GM12878 (cell line): ENCODE results near the gene ATP2C2. TPM values are rescaled to one million over a fixed set of nuclear protein-coding genes. Genes with fewer than 3 reads are reported as not detected.

Experiments
- ATAC-seq: fragments of 200-7000 bp; cut with Tn5 transposase; 3 replicates; pipeline ENCODE4 v1.9.1; 2020; ENCODE audit warnings: mild to moderate bottlenecking, moderate library complexity
- BruUV-seq: library from RNA; stranded (reverse); fragments of 400-500 nt; replicated peaks from 2 replicates; lab custom pipeline; 2021; lab: Mats Ljungman, UMichigan
- CTCF ChIA-PET: fragments of 300-600 bp; sonication (Branson Sonifier 250); formaldehyde crosslinking; extraction: SDS; loops from one replicate; lab custom pipeline; 2021; ENCODE audit warnings: inconsistent platforms; lab: Yijun Ruan, JAX
- POLR2A ChIA-PET: fragments of 350-600 bp; formaldehyde crosslinking; extraction: SDS; loops from one replicate; lab custom pipeline; 2021; ENCODE audit warnings: inconsistent platforms; lab: Charles Lee
- RAD21 ChIA-PET: fragments of 300-600 bp; sonication (Branson Sonifier 250); formaldehyde crosslinking; loops from one replicate; lab custom pipeline; 2023; ENCODE audit warnings: antibody characterized with exemption; ENCODE audit not compliant: unreplicated experiment; lab: Charles Lee
- SMC1A ChIA-PET: fragments of 300-600 bp; sonication (Branson Sonifier 250); formaldehyde crosslinking; loops from one replicate; lab custom pipeline; 2023; ENCODE audit not compliant: unreplicated experiment, uncharacterized antibody; lab: Charles Lee
- DNase-seq: peaks from one replicate; pipeline ENCODE4 v3.0.0-alpha.2; 2011; ENCODE audit warnings: low read depth, low spot score
- FAIRE-seq: peaks from 3 replicates; lab custom pipeline; 2011; peaks lifted over from hg19 to GRCh38; lab: Jason Lieb, UNC
- H2AFZ ChIP-seq: 2 replicates; pipeline ENCODE4 v1.6.0; 2011; ENCODE audit warnings: low read depth, low read length, control low read depth; ENCODE audit not compliant: control insufficient read depth
- H3K27ac ChIP-seq: 2 replicates; pipeline ENCODE4 v1.5.1; 2011; ENCODE audit warnings: control low read depth; ENCODE audit not compliant: control insufficient read depth, insufficient read depth
- H3K27me3 ChIP-seq, 2 experiments: replicated peaks in 1 of 2; 2 replicates each; pipeline versions ENCODE4 v1.6.0 to v1.6.1; 2011; ENCODE audit warnings: low read length in 1 of 2; ENCODE audit not compliant: control insufficient read depth in 2 of 2, insufficient read depth in 2 of 2
- H3K36me3 ChIP-seq, 2 experiments: 2 replicates each; pipeline ENCODE4 v1.5.1; 2011; ENCODE audit warnings: low read length in 1 of 2; ENCODE audit not compliant: control insufficient read depth in 2 of 2, insufficient read depth in 2 of 2
- H3K4me1 ChIP-seq: 2 replicates; pipeline ENCODE4 v1.6.1; 2011; ENCODE audit warnings: mild to moderate bottlenecking, low read length, moderate library complexity, mixed read lengths; ENCODE audit not compliant: control insufficient read depth, insufficient read depth
- H3K4me2 ChIP-seq: 2 replicates; pipeline ENCODE4 v1.6.0; 2011; ENCODE audit warnings: control low read depth; ENCODE audit not compliant: control insufficient read depth, insufficient read depth
- H3K4me3 ChIP-seq: fragments of 200-600 bp; sonication (generic); 2 replicates; pipeline ENCODE4 v1.5.1; 2016
- H3K79me2 ChIP-seq: 2 replicates; pipeline ENCODE4 v1.6.0; 2011; ENCODE audit warnings: low read length; ENCODE audit not compliant: control insufficient read depth, insufficient read depth
- H3K9ac ChIP-seq: 2 replicates; pipeline ENCODE4 v1.8.0; 2011; ENCODE audit warnings: low read length, control low read depth, mixed read lengths; ENCODE audit not compliant: control insufficient read depth, insufficient read depth
- H3K9me3 ChIP-seq: replicated peaks from 3 replicates; pipeline ENCODE4 v1.5.1; 2011; ENCODE audit warnings: mild to moderate bottlenecking, low read length; ENCODE audit not compliant: control insufficient read depth, insufficient read depth
- H4K20me1 ChIP-seq: 2 replicates; pipeline ENCODE4 v1.6.0; 2011; ENCODE audit not compliant: control insufficient read depth, insufficient read depth
- ATF2 ChIP-seq: IDR thresholded peaks from 2 replicates; pipeline ENCODE4 v1.6.1; 2012; ENCODE audit warnings: low read length, inconsistent platforms
- MLLT1 ChIP-seq: fragments of 450-650 bp; IDR thresholded peaks from 2 replicates; pipeline ENCODE4 v1.6.1; 2016; ENCODE audit warnings: mild to moderate bottlenecking
- MYC ChIP-seq: IDR thresholded peaks from 2 replicates; pipeline ENCODE4 v1.6.1; 2011; ENCODE audit warnings: mild to moderate bottlenecking, low read length, moderate library complexity, inconsistent platforms; ENCODE audit not compliant: insufficient read depth, insufficient replicate concordance, insufficient read length, severe bottlenecking
- PAX5 ChIP-seq: IDR thresholded peaks from 2 replicates; pipeline ENCODE4 v1.6.1; 2011; ENCODE audit warnings: low read depth, low read length, borderline replicate concordance
- SIX5 ChIP-seq: IDR thresholded peaks from 2 replicates; pipeline ENCODE4 v1.6.1; 2011; ENCODE audit warnings: mild to moderate bottlenecking, low read depth, low read length, moderate library complexity; ENCODE audit not compliant: severe bottlenecking
- USF2 ChIP-seq: IDR thresholded peaks from 2 replicates; pipeline ENCODE4 v1.6.1; 2011; ENCODE audit warnings: low read depth, low read length, improper control_type of control experiment, borderline replicate concordance
- YBX1 ChIP-seq: fragments of 450-650 bp; IDR thresholded peaks from 2 replicates; pipeline ENCODE4 v1.6.1; 2016; ENCODE audit warnings: antibody characterized with exemption
- ZNF217 ChIP-seq: fragments of 450-650 bp; IDR thresholded peaks from 2 replicates; pipeline ENCODE4 v1.6.1; 2017; ENCODE audit warnings: antibody characterized with exemption, mild to moderate bottlenecking
- WGBS: methylation state at CpG from one replicate; pipeline ENCODE4 v1.1.6; 2016; ENCODE audit warnings: low lambda C conversion rate; ENCODE audit not compliant: insufficient replicate concordance, insufficient coverage; ENCODE audit errors: missing lambda C conversion rate; 5-methylcytosine and 5-hydroxymethylcytosine counted together
- in situ Hi-C: fragments of 300-500 bp; cut with MboI; formaldehyde crosslinking; loops from 9 replicates; pipeline ENCODE4 v1.14.3; 2018; ENCODE audit warnings: mixed read lengths
- intact Hi-C: fragments of 100-400 bp; cut with micrococcal nuclease; formaldehyde crosslinking; loops from one replicate; pipeline ENCODE4 v1.14.2; 2022; ENCODE audit not compliant: unreplicated experiment
- polyA plus RNA-seq, 11 experiments: library from polyadenylated mRNA; depleted of rRNA in 4 of 11; unstranded in 6 of 11; stranded (reverse) in 5 of 11; fragments of >200 nt; fragmentation: Nextera tagmentation in 4 of 11; fragmentation: Illumina TruSeq in 1 of 11; extraction: Ambion mirVana in 4 of 11; extraction: Trizol in 1 of 11; gene quantifications; 1 replicate in 1 of 11; 2 replicates in 10 of 11; pipeline versions ENCODE4 v1.2.1 to v1.2.3, GENCODE V29; 2011 to 2016; ENCODE audit warnings: inconsistent platforms in 2 of 11, missing spikeins in 2 of 11, low read depth in 1 of 11
- total RNA-seq, 4 experiments: library from RNA; depleted of rRNA in 3 of 4; stranded (reverse); fragments of >200 nt in 3 of 4; fragmentation: Illumina TruSeq in 1 of 4; extraction: Trizol in 1 of 4; gene quantifications; 2 replicates each; pipeline versions ENCODE4 v1.2.1 to v1.2.3, GENCODE V29; 2013 to 2021

ATP2C2 gene
- total and polyA plus RNA-seq, 10 of the 15 experiments (the other 5 are each of a cell fraction or from before 2014, with no cell fraction given), result 0.05 to 0.19 TPM; not detected in 8

- no TSS peak for BruUV-seq
- no peak for TF ChIP-seq MYC
- no peak for TF ChIP-seq SIX5
- TF ChIP-seq PAX5, result no peak
- no peak for TF ChIP-seq ZNF217
- no peak for TF ChIP-seq MLLT1
- no peak for TF ChIP-seq USF2
- TF ChIP-seq YBX1, result no peak
- no peak for TF ChIP-seq ATF2
- TF ChIP-seq, all 136 proteins: peak for 0
- H3K27ac ChIP-seq, result no peak overlapping the region
- 68% methylated on average over 20 of the region's 20 CpGs for WGBS
- ATAC-seq (no peak), FAIRE-seq (no peak), DNase-seq (no peak)
- no peak overlapping the region for H3K4me3 ChIP-seq
- ChIA-PET CTCF (no interaction called here), RAD21 (no interaction called here), SMC1A (no interaction called here), POLR2A (no interaction called here)
- H3K9ac ChIP-seq, result no peak overlapping the region
- H3K79me2 ChIP-seq, result no peaks in the 10 kb centered on the region
- no peaks in the 10 kb centered on the region for H3K27me3 ChIP-seq
- no peaks in the 10 kb centered on the region for H3K9me3 ChIP-seq
- no peaks in the 10 kb centered on the region for H3K36me3 ChIP-seq
- no peaks in the 10 kb centered on the region for H4K20me1 ChIP-seq
- in situ Hi-C loops (no loop called here), intact Hi-C loops (no loop called here)
- no peak overlapping the region for H2AFZ ChIP-seq
- H3K4me1 ChIP-seq, result no peaks in the 10 kb centered on the region
- no peak overlapping the region for H3K4me2 ChIP-seq
Measured at GRCh38 chr16:84460406-84461028, 92.2 kb downstream of the ATP2C2 start.
